K562 (cell line): ENCODE data around the gene ITIH3. TPM values are rescaled to one million over a fixed set of nuclear protein-coding genes. Genes with fewer than 3 reads are reported as not detected.

Experiments used
- ATAC-seq: fragments of 200-7000 bp; cut with Tn5 transposase; 3 replicates; pipeline ENCODE4 v1.9.1; 2020; ENCODE audit warnings: moderate library complexity
- BruUV-seq: library from RNA; stranded (reverse); fragments of 400-500 nt; replicated peaks from 2 replicates; lab custom pipeline; 2021; lab: Mats Ljungman, UMichigan
- CTCF ChIA-PET: fragments of 300-600 bp; formaldehyde crosslinking; extraction: SDS; loops from one replicate; lab custom pipeline; 2021; ENCODE audit warnings: low intra/inter-chr PET ratio; lab: Yijun Ruan, JAX
- POLR2A ChIA-PET: fragments of 300-600, 350-650 bp; sonication (Branson Sonifier 250); formaldehyde crosslinking; extraction: SDS; loops from one replicate; lab custom pipeline; 2021; ENCODE audit warnings: antibody characterized with exemption, inconsistent platforms; lab: Yijun Ruan, JAX
- DNase-seq, 4 experiments: peaks; one replicate each; pipeline versions ENCODE4 v3.0.0 to v3.0.0-alpha.2; 2011 to 2018; ENCODE audit warnings: low spot score in 3 of 4, mixed read lengths in 3 of 4; ENCODE audit errors: extremely low read depth in 1 of 4
- FAIRE-seq: peaks from 2 replicates; lab custom pipeline; 2011; peaks lifted over from hg19 to GRCh38; lab: Jason Lieb, UNC
- H2AFZ ChIP-seq: 2 replicates; pipeline ENCODE4 v1.6.0; 2011; ENCODE audit warnings: low read depth, low read length, control low read depth, inconsistent platforms
- H3K27ac ChIP-seq: fragments of 200-600 bp; 3 replicates; pipeline ENCODE4 v1.8.0; 2011; ENCODE audit warnings: low read depth, mild to moderate bottlenecking, control low read depth, inconsistent platforms, low read length, moderate library complexity, mixed read lengths; ENCODE audit errors: extremely low read depth
- H3K27me3 ChIP-seq, 2 experiments: fragments of 300-600 bp in 1 of 2; 2 replicates in 1 of 2; 3 replicates in 1 of 2; pipeline versions ENCODE4 v1.6.0 to v1.8.0; 2011; ENCODE audit warnings: inconsistent platforms in 2 of 2, low read length in 2 of 2, mild to moderate bottlenecking in 1 of 2, mixed read lengths in 1 of 2, moderate library complexity in 1 of 2; ENCODE audit not compliant: control insufficient read depth in 2 of 2, insufficient read depth in 2 of 2
- H3K36me3 ChIP-seq: fragments of 300-600 bp; 3 replicates; pipeline ENCODE4 v1.8.0; 2011; ENCODE audit warnings: mild to moderate bottlenecking, low read length, inconsistent platforms; ENCODE audit not compliant: control insufficient read depth, insufficient read depth
- H3K4me1 ChIP-seq, 2 experiments: fragments of 200-600 bp in 1 of 2; replicated peaks in 1 of 2; 2 replicates in 1 of 2; 3 replicates in 1 of 2; pipeline versions ENCODE4 v1.5.1 to v1.8.0; 2011; ENCODE audit warnings: inconsistent platforms in 2 of 2, low read length in 2 of 2, mild to moderate bottlenecking in 1 of 2, mixed read lengths in 1 of 2, moderate library complexity in 1 of 2; ENCODE audit not compliant: control insufficient read depth in 2 of 2, insufficient read depth in 2 of 2
- H3K4me2 ChIP-seq: 2 replicates; pipeline ENCODE4 v1.6.1; 2011; ENCODE audit warnings: low read length, control low read depth, inconsistent platforms, mixed read lengths; ENCODE audit not compliant: insufficient read depth
- H3K4me3 ChIP-seq: fragments of 200-600 bp; sonication (generic), shearing (Covaris generic); 2 replicates; pipeline ENCODE4 v1.5.1; 2016; ENCODE audit warnings: control low read depth, inconsistent platforms
- H3K79me2 ChIP-seq: fragments of 200-600 bp; 3 replicates; pipeline ENCODE4 v1.8.0; 2011; ENCODE audit warnings: low read length, inconsistent platforms; ENCODE audit not compliant: control insufficient read depth, insufficient read depth
- H3K9ac ChIP-seq, 2 experiments: 2 replicates each; pipeline versions ENCODE4 v1.6.0 to v1.6.1; 2011; ENCODE audit warnings: low read depth in 2 of 2, low read length in 2 of 2, control low read depth in 1 of 2, inconsistent platforms in 1 of 2, mild to moderate bottlenecking in 1 of 2, mixed read lengths in 1 of 2; ENCODE audit not compliant: insufficient read depth in 1 of 2
- H3K9me1 ChIP-seq: one replicate; pipeline ENCODE4 v1.6.0; 2011; ENCODE audit warnings: inconsistent platforms, mild to moderate bottlenecking, low read length, moderate library complexity; ENCODE audit not compliant: control insufficient read depth, insufficient read depth
- H3K9me3 ChIP-seq: replicated peaks from 2 replicates; pipeline ENCODE4 v1.5.1; 2011; ENCODE audit warnings: low read depth, low read length, inconsistent platforms; ENCODE audit not compliant: control insufficient read depth, insufficient read depth
- H4K20me1 ChIP-seq: replicated peaks from 2 replicates; pipeline ENCODE4 v1.6.1; 2011; ENCODE audit warnings: low read length, inconsistent platforms, mixed read lengths; ENCODE audit not compliant: control insufficient read depth, insufficient read depth
- ATF7 ChIP-seq: fragments of 450-650 bp; IDR thresholded peaks from 2 replicates; pipeline ENCODE4 v1.7.1; 2014; ENCODE audit warnings: mild to moderate bottlenecking, moderate library complexity
- BRF1 ChIP-seq: IDR thresholded peaks from 3 replicates; pipeline ENCODE4 v1.6.1; 2011; ENCODE audit warnings: borderline replicate concordance, mild to moderate bottlenecking; ENCODE audit not compliant: insufficient read length; ENCODE audit errors: extremely low read depth
- ETV1 ChIP-seq: fragments of 450-650 bp; conservative IDR thresholded peaks from 2 replicates; pipeline ENCODE4 v1.6.1; 2016; ENCODE audit warnings: missing genetic modification characterization, control low read depth, low read depth, missing compliant biosample characterization
- GABPA ChIP-seq: fragments of 200-800 bp; sonication (Bioruptor generic); conservative IDR thresholded peaks from 2 replicates; pipeline ENCODE4 v1.6.1; 2016; ENCODE audit warnings: low read depth, missing genetic modification characterization, missing compliant biosample characterization
- KAT2B ChIP-seq: IDR thresholded peaks from one replicate; pipeline ENCODE4 v1.6.1; 2012; ENCODE audit warnings: low read depth, mild to moderate bottlenecking, control low read depth, inconsistent platforms, low read length, moderate library complexity
- KDM5B ChIP-seq: fragments of 200-600 bp; sonication (generic); IDR thresholded peaks from 2 replicates; pipeline ENCODE4 v1.6.1; 2012; ENCODE audit warnings: low read depth, mild to moderate bottlenecking, moderate library complexity, low read length, control low read depth, inconsistent platforms; ENCODE audit not compliant: insufficient replicate concordance
- MAFG ChIP-seq: fragments of 450-650 bp; conservative IDR thresholded peaks from 2 replicates; pipeline ENCODE4 v1.6.1; 2016; ENCODE audit warnings: missing genetic modification characterization, missing compliant biosample characterization
- NFYB ChIP-seq: IDR thresholded peaks from 2 replicates; pipeline ENCODE4 v1.6.1; 2011; ENCODE audit warnings: mild to moderate bottlenecking, moderate library complexity; ENCODE audit not compliant: insufficient read length; ENCODE audit errors: extremely low read depth
- SAFB ChIP-seq: fragments of 200-400 bp; formaldehyde crosslinking; IDR thresholded peaks from 2 replicates; pipeline ENCODE4 v1.6.1; 2017; ENCODE audit warnings: low read depth, low read length, borderline replicate concordance
- XRCC4 ChIP-seq: IDR thresholded peaks from one replicate; pipeline ENCODE4 v1.6.1; 2011; ENCODE audit not compliant: insufficient read depth, insufficient read length; ENCODE audit errors: extremely low read depth
- ZNF347 ChIP-seq: fragments of 450-650 bp; formaldehyde crosslinking; IDR thresholded peaks from 2 replicates; pipeline ENCODE4 v1.4.0; 2020; ENCODE audit warnings: low read depth, mild to moderate bottlenecking, moderate library complexity
- ZNF41 ChIP-seq: fragments of 250-450 bp; sonication (Bioruptor Pico); conservative IDR thresholded peaks from 2 replicates; pipeline ENCODE4 v1.4.0; 2020; ENCODE audit warnings: mild to moderate bottlenecking
- WGBS: fragments of 100-300 bp; shearing (Covaris generic); methylation state at CpG from one replicate; pipeline ENCODE4 v1.1.6; 2016; ENCODE audit warnings: low coverage, mixed read lengths; ENCODE audit not compliant: insufficient coverage; ENCODE audit errors: missing lambda C conversion rate; 5-methylcytosine and 5-hydroxymethylcytosine counted together
- in situ Hi-C: fragments of 300-500 bp; cut with MboI; formaldehyde crosslinking; loops from 4 replicates; pipeline ENCODE4 v1.15.0; 2018; ENCODE audit warnings: inconsistent platforms, mixed read lengths
- intact Hi-C: fragments of 100-400 bp; cut with micrococcal nuclease; formaldehyde crosslinking; loops from 2 replicates; pipeline ENCODE4 v1.14.2; 2022
- polyA plus RNA-seq, 8 experiments: library from polyadenylated mRNA; depleted of rRNA in 4 of 8; stranded (reverse) in 5 of 8; unstranded in 3 of 8; fragments of >200 nt; fragmentation: Nextera tagmentation in 2 of 8; fragmentation: Illumina TruSeq in 1 of 8; extraction: Ambion mirVana in 2 of 8; extraction: Trizol in 1 of 8; gene quantifications; 2 replicates each; pipeline versions ENCODE4 v1.2.1 to v1.2.3, GENCODE V29; 2011 to 2014; ENCODE audit warnings: inconsistent platforms in 1 of 8, missing spikeins in 1 of 8
- total RNA-seq, 7 experiments: library from RNA; depleted of rRNA in 6 of 7; stranded (reverse); fragments of >200 nt in 6 of 7; fragmentation: Illumina TruSeq in 2 of 7; extraction: Trizol in 2 of 7; gene quantifications; 2 replicates each; pipeline versions ENCODE4 v1.2.1 to v1.2.3, GENCODE V29; 2011 to 2021; ENCODE audit warnings: low replicate concordance in 1 of 7
- TF ChIP-seq, protein P1 (sequence below): fragments of 250-450 bp; sonication (Bioruptor Pico); IDR thresholded peaks from 2 replicates; pipeline ENCODE4 v1.8.0; 2022; ENCODE audit warnings: moderate library complexity, mild to moderate bottlenecking, inconsistent platforms
- TF ChIP-seq, protein P2 (sequence below): fragments of 450-650 bp; IDR thresholded peaks from 2 replicates; pipeline ENCODE4 v1.7.1; 2018; ENCODE audit warnings: mild to moderate bottlenecking, low read depth; ENCODE audit not compliant: partially characterized antibody
- TF ChIP-seq, protein P3 (sequence below): fragments of 250-450 bp; sonication (Bioruptor Pico); IDR thresholded peaks from 2 replicates; pipeline ENCODE4 v1.5.0; 2021
- TF ChIP-seq, protein P4 (sequence below): fragments of 450-650 bp; formaldehyde crosslinking; IDR thresholded peaks from 2 replicates; pipeline ENCODE4 v1.4.0; 2022; ENCODE audit warnings: missing genetic modification characterization

ITIH3 gene
- total and polyA plus RNA-seq, 9 of the 15 experiments (the other 6 are each of a cell fraction or from before 2014, with no cell fraction given) = 0.07 to 0.35 TPM; not detected in 7

DNA sequence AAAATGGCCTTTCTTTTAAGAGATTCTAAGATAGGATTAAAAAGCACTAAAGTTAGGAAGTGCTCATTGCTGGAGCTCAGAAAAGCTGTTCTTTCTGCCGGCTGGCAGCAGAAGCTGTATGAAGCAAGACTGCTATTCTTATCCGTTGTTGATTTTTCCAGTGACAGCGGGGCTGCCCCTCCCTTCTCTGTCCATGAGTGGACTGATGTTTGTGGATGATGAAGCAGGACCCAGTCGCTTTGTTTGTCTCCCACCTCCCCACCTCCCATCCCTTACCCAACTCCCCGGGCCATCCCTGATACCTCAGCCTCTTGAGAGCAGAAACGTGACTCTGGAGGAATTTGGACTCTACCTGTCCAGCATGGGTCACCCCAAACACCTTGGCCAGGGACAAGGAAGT is 50.6 kb downstream of the ITIH3 start:
- Histone ChIP-seq H3K4me3 (no peak overlapping the region), H3K27me3 (no peaks in the 10 kb centered on the region), H3K4me1 (no peaks in the 10 kb centered on the region), H3K9me3 (no peaks in the 10 kb centered on the region), H3K79me2 (no peaks in the 10 kb centered on the region), H4K20me1 (no peaks in the 10 kb centered on the region), H3K36me3 (no peaks in the 10 kb centered on the region), H3K9ac (no peak overlapping the region), H3K9me1 (no peaks in the 10 kb centered on the region), H2AFZ (no peak overlapping the region), H3K4me2 (no peak overlapping the region), H3K27ac (no peak overlapping the region)
- CTCF ChIA-PET = no interaction called here
- TF ChIP-seq KDM5B (no peak), KAT2B (no peak), SAFB (no peak), ZNF41 (no peak), BRF1 (no peak), MAFG (tag) (no peak), ETV1 (tag) (no peak), NFYB (no peak), ZNF347 (CRISPR knock-in tag) (no peak), XRCC4 (no peak), GABPA (tag) (no peak), ATF7 (no peak)
- TF ChIP-seq, protein P1, sequence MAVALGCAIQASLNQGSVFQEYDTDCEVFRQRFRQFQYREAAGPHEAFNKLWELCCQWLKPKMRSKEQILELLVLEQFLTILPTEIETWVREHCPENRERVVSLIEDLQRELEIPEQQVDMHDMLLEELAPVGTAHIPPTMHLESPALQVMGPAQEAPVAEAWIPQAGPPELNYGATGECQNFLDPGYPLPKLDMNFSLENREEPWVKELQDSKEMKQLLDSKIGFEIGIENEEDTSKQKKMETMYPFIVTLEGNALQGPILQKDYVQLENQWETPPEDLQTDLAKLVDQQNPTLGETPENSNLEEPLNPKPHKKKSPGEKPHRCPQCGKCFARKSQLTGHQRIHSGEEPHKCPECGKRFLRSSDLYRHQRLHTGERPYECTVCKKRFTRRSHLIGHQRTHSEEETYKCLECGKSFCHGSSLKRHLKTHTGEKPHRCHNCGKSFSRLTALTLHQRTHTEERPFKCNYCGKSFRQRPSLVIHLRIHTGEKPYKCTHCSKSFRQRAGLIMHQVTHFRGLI = no peak
- TF ChIP-seq, protein P2, sequence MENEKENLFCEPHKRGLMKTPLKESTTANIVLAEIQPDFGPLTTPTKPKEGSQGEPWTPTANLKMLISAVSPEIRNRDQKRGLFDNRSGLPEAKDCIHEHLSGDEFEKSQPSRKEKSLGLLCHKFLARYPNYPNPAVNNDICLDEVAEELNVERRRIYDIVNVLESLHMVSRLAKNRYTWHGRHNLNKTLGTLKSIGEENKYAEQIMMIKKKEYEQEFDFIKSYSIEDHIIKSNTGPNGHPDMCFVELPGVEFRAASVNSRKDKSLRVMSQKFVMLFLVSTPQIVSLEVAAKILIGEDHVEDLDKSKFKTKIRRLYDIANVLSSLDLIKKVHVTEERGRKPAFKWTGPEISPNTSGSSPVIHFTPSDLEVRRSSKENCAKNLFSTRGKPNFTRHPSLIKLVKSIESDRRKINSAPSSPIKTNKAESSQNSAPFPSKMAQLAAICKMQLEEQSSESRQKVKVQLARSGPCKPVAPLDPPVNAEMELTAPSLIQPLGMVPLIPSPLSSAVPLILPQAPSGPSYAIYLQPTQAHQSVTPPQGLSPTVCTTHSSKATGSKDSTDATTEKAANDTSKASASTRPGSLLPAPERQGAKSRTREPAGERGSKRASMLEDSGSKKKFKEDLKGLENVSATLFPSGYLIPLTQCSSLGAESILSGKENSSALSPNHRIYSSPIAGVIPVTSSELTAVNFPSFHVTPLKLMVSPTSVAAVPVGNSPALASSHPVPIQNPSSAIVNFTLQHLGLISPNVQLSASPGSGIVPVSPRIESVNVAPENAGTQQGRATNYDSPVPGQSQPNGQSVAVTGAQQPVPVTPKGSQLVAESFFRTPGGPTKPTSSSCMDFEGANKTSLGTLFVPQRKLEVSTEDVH = no peak
- TF ChIP-seq, protein P3, sequence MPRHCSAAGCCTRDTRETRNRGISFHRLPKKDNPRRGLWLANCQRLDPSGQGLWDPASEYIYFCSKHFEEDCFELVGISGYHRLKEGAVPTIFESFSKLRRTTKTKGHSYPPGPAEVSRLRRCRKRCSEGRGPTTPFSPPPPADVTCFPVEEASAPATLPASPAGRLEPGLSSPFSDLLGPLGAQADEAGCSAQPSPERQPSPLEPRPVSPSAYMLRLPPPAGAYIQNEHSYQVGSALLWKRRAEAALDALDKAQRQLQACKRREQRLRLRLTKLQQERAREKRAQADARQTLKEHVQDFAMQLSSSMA = no peak
- TF ChIP-seq, protein P4, sequence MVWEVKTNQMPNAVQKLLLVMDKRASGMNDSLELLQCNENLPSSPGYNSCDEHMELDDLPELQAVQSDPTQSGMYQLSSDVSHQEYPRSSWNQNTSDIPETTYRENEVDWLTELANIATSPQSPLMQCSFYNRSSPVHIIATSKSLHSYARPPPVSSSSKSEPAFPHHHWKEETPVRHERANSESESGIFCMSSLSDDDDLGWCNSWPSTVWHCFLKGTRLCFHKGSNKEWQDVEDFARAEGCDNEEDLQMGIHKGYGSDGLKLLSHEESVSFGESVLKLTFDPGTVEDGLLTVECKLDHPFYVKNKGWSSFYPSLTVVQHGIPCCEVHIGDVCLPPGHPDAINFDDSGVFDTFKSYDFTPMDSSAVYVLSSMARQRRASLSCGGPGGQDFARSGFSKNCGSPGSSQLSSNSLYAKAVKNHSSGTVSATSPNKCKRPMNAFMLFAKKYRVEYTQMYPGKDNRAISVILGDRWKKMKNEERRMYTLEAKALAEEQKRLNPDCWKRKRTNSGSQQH (CRISPR knock-in tag) = no peak
- BruUV-seq = no TSS peak
- in situ Hi-C loops = loop anchor here (10.0 kb wide), 1 partner anchor 230 kb away; no protein-coding TSS in a partner anchor
- intact Hi-C loops = no loop called here
- POLR2A ChIA-PET = interaction anchor here (1.2 kb wide), 1 partner anchor 24 kb away, joined by 3 read pairs; no protein-coding TSS in a partner anchor
- no peak for ATAC-seq
- FAIRE-seq = no peak
- WGBS = 22% methylated on average over 4 of the region's 6 CpGs
- no peak for DNase-seq
